T follicular helper cell (primary cell): ENCODE results near the gene ALG2.

Experiments
- DNase-seq: peaks from one replicate; pipeline ENCODE4 v3.0.0-alpha.2; 2020; ENCODE audit warnings: low read depth

The ALG2 gene

DNA sequence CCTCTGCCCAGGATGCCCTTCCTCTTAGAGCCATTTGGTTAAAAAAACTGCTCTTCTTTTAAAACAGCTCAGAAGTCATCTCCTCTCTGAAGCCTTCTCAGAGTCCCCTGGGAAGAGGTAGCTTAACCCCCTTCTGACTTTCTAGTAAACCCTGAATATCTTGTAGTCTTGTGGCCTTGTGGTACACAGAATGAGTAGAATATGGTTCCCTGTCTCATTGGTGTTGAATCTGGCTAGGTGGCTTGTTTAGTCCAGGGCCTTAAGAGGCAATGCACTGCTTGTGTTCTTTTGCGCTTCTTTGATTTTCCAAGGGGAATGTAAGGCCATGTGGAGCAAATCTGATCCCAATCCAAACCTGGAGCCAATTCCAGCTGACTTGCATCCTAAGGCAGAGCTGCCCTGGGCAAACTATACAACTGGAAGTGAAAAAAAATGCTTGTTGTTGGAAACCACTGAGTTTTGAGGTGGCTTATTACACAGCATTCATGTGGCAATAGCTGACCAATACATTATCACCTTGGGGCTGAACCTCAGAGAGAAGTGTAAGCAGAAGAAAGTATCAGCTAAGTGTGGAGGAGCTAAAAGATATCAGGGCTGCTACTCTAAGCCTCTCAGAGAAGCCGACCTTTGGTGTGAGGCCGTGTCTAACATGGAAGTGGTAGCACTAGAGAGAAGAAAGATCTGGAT is 31.0 kb downstream of the ALG2 start:
- no peak for DNase-seq

DNA sequence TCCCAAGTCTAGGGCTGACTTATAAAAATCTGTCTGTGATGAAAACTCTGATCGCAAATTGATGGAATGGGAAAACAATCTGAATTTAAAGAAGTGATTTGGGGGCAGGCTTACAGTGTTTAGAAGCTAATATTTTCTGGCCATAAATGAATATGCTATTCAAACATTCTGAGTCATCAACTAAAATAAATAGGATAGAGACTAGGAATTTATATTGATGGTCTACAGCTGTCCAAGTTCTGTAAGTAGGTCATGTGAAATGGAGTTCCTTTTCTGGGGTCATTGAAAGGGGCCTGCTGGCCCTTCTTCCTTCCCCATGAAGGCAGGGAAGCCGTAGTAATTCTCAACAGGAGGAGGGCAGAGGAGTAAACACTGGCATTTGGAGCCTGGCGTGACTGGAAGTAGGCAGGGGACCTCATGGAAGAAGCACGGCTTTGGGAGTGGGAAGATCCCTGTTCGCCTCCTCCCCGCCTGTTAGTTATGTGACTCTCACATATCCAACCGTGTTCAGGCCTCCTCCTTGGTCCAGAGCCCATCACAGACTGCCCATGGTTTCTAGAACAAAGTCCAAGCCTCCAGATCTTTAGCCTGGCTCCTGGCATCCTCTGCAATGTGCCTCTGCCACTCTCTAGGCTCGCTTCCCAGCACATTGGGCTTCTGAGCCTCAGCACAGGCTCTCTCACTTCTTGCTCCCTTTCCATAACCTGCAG is 31.7 kb downstream of the ALG2 start:
- no peak for DNase-seq

DNA sequence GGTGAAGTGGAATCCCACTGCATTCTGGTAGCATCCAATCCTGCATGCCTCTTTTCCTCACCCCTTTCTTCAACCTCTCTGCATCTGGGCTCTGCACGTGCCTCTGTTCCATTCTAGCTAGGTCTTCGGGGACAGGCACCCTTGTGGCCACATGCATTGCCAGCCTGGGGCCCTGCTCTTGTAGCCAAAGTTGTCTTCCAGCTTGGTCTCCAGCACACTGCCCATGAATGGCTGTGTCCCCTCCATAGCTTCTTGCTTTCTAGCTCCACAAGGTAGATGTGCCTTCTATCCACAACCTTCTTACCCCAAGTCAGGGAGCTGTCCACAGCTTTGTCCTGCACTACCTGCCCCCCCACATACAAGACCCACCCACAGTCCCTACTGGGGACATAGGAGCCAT is 32.6 kb downstream of the ALG2 start:
- DNase-seq, result no peak

- no peak for DNase-seq
Observed at GRCh38 chr9:99187311-99187710, 34.4 kb downstream of the ALG2 start.

- no peak for DNase-seq
Observed at GRCh38 chr9:99185934-99186333, 35.8 kb downstream of the ALG2 start.

- DNase-seq, result no peak
Observed at GRCh38 chr9:99185348-99185632, 36.5 kb downstream of the ALG2 start.

GRCh38 chr9:99184475-99185347 is 37.0 kb downstream of the ALG2 start:
- DNase-seq, result peak; percentile 57

- no peak for DNase-seq
Observed at GRCh38 chr9:99184110-99184474, 37.6 kb downstream of the ALG2 start.

GRCh38 chr9:99183616-99184015 is 38.1 kb downstream of the ALG2 start:
- no peak for DNase-seq

- DNase-seq, result no peak
Observed at GRCh38 chr9:99182356-99182755, 39.4 kb downstream of the ALG2 start.

GRCh38 chr9:99181621-99182020 is 40.1 kb downstream of the ALG2 start:
- DNase-seq, result no peak

- DNase-seq, result no peak
Observed at GRCh38 chr9:99181206-99181605, 40.5 kb downstream of the ALG2 start.

- DNase-seq, result no peak
Observed at GRCh38 chr9:99180662-99181061, 41.1 kb downstream of the ALG2 start.

GRCh38 chr9:99180199-99180598 is 41.5 kb downstream of the ALG2 start:
- no peak for DNase-seq

- no peak for DNase-seq
Observed at GRCh38 chr9:99178912-99179872, 42.5 kb downstream of the ALG2 start.

GRCh38 chr9:99177576-99178366 is 44.0 kb downstream of the ALG2 start:
- no peak for DNase-seq

GRCh38 chr9:99176527-99177013 is 45.2 kb downstream of the ALG2 start:
- no peak for DNase-seq

- DNase-seq, result no peak
Observed at GRCh38 chr9:99173570-99174504, 47.9 kb downstream of the ALG2 start.
